Stimulated activated CD8-positive, alpha-beta memory T cell treated with anti-CD3 and anti-CD28 coated beads, Interleukin-4, amount 100 ng/mL, for 1 hour (primary cell): ENCODE results near the gene ZG16B.

Experiments
- DNase-seq, 2 donors: peaks; one replicate each; pipeline ENCODE4 v3.0.0-alpha.2; 2020; ENCODE audit warnings: low read depth in 2 of 2, low spot score in 1 of 2

Gene ZG16B

GRCh38 chr16:2865651-2866050 lies 35.5 kb downstream of the ZG16B start:
- DNase-seq: no peak

- DNase-seq: no peak
Measured at GRCh38 chr16:2866431-2866830, 36.3 kb downstream of the ZG16B start.

GRCh38 chr16:2867661-2867986 lies 37.5 kb downstream of the ZG16B start:
- no peak for DNase-seq

GRCh38 chr16:2867987-2868789 lies 38.1 kb downstream of the ZG16B start:
- DNase-seq: peak; percentile 89 to 90

- no peak for DNase-seq
Measured at GRCh38 chr16:2871926-2872325, 41.8 kb downstream of the ZG16B start.

- no peak for DNase-seq
Measured at GRCh38 chr16:2874032-2874911, 44.2 kb downstream of the ZG16B start.

- DNase-seq: peak; percentile 32
Measured at GRCh38 chr16:2874912-2875362, 44.8 kb downstream of the ZG16B start.

GRCh38 chr16:2879854-2880508 lies 49.9 kb downstream of the ZG16B start:
- DNase-seq: no peak
